ENCODE data around the gene CDC25A.

- TF ChIP-seq, protein P1, sequence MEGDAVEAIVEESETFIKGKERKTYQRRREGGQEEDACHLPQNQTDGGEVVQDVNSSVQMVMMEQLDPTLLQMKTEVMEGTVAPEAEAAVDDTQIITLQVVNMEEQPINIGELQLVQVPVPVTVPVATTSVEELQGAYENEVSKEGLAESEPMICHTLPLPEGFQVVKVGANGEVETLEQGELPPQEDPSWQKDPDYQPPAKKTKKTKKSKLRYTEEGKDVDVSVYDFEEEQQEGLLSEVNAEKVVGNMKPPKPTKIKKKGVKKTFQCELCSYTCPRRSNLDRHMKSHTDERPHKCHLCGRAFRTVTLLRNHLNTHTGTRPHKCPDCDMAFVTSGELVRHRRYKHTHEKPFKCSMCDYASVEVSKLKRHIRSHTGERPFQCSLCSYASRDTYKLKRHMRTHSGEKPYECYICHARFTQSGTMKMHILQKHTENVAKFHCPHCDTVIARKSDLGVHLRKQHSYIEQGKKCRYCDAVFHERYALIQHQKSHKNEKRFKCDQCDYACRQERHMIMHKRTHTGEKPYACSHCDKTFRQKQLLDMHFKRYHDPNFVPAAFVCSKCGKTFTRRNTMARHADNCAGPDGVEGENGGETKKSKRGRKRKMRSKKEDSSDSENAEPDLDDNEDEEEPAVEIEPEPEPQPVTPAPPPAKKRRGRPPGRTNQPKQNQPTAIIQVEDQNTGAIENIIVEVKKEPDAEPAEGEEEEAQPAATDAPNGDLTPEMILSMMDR (IDR thresholded peaks at IDR 0.05; ENCODE audit: low read depth, low read length, poor library complexity, severe bottlenecking): no peak
- no peak for TF ChIP-seq EZH2phosphoT487 (IDR thresholded peaks at IDR 0.05; ENCODE audit: borderline replicate concordance, low read length)
These were observed 32.1 kb downstream of the CDC25A start for GRCh38 chr3:48156163-48156562.

Data from DOHH2 (cell line).